HG02852 (cell line): ENCODE data around the gene LNPEP.

ENCODE experiments used
- ATAC-seq: cut with Tn5 transposase; IDR thresholded peaks from one replicate; pipeline ENCODE4 v1.9.1; 2021; ENCODE audit warnings: mild to moderate bottlenecking, moderate library complexity; ENCODE audit not compliant: unreplicated experiment

The LNPEP gene

DNA sequence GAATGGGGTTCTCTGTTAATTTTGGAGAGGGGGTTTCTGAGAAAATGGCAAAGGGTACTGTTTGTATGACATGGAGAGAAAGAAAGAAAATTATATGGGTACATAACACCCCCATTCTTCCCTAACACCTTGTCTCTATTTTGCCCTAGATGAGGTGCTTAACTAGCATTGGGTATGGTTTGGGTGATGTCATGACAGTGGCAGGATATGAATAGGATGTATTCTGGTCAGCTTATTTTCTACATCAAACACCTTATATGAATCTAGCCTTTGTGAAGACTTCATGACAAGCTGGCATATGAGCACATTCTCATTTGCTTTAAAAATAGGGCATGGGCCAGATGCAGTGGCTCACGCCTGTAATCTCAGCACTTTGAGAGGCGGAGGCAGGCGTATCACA lies 58.6 kb downstream of the LNPEP start:
- ATAC-seq = no peak

DNA sequence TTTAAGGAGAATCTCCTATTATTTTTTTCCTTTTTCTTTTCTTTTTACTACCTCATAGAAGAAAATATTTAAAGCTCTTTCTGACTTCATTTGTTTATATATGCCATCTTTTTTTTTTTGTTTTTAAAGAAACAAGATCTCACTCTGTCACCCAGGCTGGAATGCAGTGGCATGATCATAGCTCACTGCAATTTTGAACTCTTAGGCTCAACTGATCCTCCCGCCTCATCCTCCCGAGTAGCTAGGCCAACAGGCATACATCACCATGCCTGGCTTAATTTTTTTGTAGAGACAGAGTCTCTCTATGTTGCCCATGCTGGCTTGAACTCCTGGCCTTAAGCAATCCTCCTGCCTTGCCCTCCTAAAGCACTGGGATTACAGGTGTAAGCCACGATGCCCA lies 59.5 kb downstream of the LNPEP start:
- ATAC-seq = no peak

DNA sequence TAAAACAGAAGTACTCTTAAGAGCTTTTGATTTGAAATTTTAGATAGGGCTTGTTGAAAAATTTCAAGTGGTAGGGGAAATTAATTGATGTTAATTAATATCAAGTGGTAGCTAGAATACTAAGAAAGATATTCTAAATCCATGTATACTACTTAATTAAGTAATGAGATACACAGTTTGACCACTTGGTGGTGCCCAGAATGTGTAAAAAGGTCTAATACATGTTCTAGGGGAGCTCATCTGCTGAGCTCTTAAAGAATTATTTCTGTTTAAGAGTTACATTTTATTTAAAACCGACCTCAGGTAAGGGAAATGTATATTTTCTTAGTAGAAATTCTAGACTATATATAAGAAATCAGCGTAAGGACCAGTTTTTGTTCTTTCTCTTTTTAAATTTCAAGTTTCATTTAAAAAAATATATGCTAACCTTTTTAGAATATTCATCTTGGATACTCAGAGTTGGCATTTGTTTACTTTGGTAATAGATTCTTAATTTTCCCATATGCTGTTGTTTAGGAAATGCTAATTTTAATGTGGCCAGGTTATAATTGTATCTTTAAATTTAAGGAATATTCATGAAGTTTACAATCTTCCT lies 61.5 kb downstream of the LNPEP start:
- ATAC-seq = peak; percentile 70

DNA sequence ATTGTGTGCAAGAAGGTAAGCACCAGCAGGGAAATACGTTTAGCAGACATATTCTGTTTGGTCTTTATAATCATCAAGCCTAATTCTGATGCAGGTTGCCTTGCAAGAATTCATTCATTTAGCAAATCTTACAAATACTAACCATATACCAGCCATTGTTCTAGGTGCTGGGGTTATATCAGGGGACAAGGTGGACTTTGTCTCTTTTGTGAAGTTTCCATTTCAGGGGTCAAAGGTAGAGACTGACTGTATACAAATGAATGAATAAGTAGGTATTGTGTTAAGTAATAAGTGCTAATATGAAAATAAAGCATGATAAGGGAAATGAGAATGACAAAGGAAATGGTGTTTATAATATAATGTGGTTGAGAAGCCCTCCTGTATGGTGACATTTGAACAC lies 64.0 kb downstream of the LNPEP start:
- no peak for ATAC-seq

DNA sequence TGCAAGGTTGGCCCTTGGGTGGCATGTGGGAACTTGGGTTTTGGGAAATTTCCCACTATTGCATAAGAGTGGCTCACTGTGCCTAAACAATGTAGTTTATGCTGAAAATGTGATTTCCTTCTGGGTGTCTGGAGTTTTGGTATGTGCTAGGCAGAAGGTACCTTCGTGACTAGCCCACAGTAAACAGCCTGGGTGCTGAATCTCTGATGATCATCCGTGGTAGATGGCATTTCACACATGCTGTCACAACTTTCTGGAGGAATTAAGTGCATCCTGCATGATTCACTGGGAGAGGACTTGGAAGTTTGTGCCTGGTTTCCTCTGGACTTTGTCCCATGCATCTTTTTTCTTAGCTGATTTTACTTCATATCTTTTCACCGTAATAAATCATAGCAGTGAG lies 64.5 kb downstream of the LNPEP start:
- ATAC-seq = no peak

DNA sequence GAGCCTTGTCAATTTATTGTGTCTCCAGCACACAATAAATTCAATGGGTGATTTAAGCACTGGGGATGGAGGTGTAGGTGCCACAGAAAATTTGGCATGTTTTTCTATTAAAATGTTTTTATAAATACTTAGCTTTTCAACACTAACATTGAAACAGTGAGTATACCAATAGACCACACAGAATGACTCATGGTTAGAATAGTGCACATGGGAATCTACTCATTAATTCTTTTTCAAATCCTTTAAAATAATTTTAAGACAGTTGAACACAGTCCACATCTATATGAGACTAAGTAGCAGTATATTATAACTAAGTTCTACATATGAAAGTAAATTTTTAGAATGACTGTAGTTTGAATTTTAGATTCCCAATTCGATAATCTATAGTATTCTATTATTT lies 67.1 kb downstream of the LNPEP start:
- ATAC-seq = no peak

DNA sequence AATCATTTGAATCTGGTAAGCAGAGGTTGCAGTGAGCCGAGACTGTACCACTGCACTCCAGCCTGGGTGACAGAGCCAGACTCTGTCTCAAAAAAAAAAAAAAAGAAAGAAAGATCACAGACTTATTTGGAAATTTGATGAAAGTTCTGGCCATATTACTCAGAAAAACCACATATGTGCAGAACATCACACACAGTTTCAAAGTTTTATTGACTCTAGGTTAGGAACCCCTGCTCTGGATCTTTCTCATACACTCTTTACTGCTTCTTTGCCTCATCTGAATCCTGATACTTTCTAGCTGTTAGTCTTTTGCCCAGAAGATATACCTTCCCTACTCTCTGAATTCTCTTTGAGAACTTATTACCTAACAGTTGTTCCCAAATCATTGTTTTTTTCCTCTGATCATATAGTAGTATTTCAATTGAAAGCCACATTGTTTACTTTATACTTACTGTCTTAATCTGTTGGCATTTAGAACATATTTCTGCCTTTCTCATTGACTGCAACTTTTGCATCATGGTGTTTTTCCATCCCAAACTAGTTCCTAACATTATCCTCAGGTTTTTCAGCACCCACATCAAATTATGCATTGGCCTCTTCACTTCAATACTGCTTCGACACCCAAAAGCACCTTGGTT lies 68.7 kb downstream of the LNPEP start:
- ATAC-seq = no peak

DNA sequence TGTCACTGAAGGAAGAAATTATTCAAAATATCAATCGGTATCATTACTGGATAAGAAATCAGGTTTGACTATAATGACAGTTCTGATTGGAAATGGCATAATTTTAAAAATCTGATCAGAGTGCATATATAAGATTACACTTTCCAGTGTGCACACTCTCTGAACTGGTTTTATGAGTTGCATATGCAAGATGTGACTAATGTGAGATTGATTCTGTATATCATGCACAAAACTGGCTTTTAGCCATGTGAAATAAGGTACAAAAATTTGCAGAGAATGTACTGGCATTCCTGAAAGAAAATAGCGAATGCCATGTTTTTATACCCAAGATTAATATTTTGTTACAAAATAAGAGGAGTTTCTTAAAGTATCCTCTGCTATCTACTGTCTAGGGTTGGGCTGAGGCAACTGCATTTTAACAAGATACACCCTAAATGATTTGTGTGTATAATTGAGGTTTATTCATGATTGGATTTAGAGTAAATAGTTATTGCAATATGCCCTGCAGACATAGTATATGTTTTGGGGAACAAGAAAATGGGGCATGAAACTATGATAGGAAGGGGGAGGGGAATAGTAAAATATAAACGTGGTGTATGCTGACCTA lies 70.7 kb downstream of the LNPEP start:
- ATAC-seq = no peak

DNA sequence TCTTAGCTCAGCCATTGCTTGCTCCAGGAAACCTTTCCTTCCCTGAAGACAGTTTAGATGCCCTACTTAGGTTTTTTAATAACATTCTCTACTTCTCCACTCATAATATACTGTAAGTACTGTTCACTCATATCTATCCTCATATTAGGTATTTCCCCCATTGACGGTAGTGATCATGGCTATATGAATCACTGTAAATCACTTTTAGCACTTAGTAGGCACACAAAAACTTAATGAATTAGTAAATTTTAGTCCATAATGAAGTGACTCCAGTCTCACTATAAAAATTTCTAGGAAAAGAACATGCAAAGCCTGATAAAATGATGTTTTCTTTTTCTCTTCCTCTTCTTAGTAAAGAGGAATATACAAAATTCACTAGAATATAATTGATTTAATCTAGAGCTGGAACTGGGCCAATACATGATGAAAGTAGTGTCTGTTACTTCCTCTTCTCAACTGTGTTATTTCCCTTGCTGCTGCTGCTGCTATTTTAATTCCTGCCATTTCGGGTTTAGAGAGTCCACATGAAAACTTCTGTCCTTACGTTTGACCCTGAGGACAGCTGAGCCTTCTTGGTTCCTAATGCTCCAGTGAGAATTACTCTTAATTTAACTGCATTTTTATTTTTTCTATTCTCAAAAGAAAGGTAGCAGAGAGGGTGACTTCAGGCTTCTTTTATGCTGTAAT lies 73.5 kb downstream of the LNPEP start:
- ATAC-seq = peak; percentile 76

DNA sequence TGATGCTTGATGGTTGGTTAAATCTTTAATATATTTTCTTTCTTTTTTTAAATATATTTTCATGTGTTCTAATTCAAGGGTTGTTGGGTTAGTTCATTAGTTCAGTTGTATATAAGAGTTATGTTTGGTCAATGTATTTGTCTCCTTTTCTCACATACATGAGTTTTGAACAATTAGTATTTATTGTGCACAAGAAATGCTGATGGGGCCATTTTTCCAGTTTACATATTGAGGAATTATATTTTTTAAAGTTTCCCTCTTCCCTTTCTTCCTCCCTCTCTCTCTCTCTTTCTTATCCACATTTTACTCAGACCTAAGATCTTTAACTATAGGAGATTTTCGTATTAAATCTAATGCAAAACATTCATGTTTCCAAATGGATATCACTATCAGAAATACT lies 74.0 kb downstream of the LNPEP start:
- no peak for ATAC-seq

DNA sequence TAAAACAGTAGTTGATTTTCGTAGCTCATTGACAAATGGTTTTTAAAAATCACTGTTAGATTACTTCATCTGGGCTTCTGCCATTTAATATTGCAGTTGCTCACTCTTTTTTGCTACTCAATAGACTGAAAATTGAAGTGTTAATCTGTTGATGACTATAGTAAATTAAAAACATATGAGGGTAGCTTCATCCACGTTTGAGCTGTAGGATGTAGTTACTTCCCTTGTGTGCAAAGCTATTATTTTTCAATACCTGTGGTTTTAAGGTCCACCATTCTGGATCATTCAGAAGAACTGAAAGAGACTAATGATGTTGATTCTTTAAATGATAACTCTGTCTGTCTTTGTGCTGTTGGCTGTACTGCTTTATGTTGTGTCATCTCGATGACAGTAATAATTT lies 74.7 kb downstream of the LNPEP start:
- no peak for ATAC-seq

DNA sequence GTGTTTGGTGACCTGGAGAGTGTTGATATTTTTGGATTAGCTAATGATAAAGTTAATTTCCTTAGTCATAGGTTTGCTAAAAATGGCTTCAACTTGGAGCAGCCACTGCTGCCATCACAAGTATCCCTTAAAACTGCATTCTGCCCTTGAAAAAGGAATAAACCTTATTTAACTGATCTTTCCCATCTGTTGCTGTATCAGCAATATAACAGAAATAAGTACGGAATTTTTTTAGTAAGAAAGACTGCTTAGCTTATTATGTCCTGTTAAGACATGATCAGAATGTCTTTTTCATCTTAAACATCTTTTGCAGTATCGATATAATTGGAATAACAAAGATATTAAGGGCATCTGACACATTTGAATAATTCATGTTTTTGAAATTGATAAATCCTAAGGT lies 75.7 kb downstream of the LNPEP start:
- ATAC-seq = no peak

DNA sequence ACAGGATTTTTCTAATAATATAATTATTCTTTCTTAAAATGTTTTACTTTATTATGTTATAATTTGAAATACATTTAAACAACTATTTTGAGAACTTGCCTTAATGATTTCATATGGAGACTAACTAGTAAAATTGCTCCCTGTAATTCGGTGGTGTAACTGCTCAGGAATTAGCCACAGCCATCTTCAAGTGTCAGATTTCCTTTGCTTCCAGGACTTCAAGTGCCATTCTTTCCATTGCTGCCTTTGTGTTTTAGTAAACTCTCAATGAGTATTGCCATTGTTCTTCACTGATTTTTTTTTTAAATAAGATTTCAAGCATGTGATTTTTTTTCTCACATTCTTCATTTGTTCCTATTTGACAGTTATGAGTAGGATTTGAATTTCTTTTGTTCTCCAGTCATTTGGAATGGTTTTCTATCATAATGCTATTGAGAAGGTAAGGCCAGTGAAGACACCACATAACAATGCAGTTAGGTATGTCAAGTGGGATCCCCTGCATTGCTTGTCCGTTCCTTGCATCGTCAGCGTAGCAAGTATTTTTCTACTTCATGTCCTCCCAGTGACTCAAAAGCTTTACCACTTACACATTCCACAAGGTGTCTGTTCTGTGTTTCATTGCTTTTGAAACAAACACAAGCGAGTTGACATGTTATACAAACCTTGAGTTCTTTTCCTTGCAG lies 83.7 kb downstream of the LNPEP start:
- no peak for ATAC-seq

DNA sequence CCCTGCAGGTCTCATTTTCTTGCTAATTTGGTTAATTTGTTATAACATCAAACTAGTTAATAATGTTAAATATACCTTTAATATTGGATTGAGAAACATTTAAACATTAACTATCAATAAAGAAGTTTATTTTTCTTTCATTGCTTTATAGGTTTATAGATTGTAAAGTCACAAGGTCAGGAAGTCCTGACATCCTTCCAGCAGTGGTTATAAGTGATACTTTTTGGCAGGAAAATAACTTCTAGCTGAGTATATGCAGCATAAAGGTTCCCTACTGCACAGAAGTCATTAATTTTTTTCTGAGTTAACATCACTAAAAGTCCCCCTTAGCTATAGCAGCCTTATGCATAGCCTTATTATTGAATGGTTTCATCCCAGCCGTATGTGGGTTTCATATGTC lies 85.5 kb downstream of the LNPEP start:
- ATAC-seq = no peak

DNA sequence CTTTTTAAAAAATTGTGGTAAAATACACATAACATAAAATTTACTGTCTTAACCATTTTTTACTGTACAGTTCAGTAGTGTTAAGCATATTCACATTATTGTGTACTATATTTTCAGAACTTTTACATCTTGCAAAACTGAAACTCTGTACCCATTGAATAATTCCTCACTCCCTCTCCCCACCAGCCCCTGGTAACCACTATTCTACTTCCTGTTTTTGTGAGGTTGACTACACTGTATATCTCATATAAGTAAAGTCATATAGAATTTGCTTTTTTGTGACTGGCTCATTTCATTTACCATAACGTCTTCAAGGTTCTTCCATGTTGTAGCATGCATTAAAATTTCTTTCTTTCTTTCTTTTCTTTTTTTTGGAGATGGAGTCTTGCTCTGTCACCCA lies 87.0 kb downstream of the LNPEP start:
- ATAC-seq = no peak

DNA sequence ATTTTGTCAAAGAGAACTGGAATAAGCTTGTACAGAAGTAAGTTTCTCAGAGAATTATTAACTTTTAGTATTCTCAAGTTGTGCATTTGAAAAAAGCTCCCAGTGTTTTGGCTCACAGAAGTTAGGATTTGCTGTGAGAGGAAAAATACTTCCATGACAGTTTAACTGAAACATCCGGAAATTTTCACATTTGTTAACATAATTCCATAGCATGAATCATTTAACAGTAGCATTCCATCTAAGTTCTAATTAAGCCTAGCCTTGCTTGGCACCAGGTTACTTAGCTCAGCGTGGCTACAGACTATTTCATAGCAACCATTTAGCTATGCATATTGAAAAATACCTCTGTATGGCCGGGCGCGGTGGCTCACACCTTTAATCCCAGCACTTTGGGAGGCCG lies 90.8 kb downstream of the LNPEP start:
- no peak for ATAC-seq

DNA sequence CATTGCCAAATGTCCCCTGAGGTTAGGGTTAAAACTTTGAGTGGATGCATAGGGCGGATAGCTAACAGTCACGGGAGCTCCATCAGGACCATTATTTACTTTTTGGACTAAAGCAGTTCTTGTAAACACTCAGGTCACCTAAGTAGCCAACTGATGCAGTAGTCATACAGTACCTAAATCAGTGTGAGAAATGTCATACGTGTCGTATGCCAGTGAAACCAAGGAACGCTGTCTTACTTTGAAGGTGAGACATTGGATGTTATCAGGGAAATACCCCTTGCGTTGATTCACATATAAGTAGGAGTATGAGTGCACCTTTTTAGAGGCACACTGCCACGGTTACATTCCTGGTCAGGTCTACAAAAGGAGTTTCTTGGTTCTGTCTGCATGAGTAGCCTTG lies 101.9 kb downstream of the LNPEP start:
- ATAC-seq = no peak

DNA sequence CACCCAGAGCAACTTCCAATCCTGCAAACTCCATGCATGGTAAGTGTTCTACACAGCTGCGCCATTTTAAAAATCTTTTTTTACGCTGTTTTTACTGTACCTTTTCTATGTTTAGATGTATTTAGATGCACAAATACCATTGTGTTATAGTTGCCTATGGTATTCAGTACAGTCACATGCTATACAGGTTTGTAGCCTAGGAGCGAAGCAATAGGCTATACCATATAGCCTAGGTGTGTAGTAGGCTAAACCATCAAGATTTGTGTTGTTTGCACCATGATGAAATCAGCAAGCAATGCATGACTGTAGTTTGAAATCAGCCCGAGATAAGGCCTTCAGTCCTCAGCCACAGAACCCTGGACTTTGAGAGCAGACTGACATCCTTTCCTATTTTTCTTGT lies 105.4 kb downstream of the LNPEP start:
- no peak for ATAC-seq

DNA sequence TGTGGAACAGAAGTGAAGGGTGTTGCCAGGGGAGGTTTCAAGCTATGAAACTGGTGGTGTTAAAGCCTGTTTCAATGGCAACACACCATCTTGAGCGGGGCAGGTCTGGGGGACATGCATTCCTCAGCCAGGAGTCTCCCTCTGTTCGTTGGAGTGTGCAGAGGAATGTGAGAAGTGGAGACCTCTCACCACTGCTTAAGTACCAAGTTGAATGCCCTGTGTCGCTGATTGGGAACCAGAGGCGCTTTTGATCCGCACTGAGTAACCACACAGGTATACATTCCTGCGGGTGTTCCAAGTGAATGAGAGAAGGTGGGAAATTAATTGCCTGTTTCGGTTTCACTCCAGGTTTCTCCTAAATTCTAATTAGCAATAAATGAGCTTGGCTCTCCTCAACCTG lies 107.1 kb downstream of the LNPEP start:
- ATAC-seq = no peak

DNA sequence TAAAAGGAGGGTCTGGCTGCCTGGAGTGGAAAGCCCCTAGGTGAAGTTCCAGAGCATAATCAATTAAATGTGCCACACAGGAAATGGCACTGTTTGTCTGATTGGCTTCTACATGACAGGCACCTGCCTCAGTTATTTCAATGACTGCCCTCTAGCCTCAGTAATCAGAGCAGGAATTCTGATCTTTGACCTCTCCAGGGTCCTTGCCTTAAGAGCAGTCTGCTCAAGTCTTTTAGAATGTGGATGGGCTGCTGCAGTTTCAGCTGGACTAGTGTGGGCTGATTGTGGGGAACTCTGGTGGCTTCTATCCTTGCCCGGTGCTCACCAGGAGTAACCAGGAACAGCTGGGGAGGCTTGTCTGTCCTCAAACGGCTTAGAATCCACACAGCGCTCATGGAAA lies 107.6 kb downstream of the LNPEP start:
- ATAC-seq = no peak

DNA sequence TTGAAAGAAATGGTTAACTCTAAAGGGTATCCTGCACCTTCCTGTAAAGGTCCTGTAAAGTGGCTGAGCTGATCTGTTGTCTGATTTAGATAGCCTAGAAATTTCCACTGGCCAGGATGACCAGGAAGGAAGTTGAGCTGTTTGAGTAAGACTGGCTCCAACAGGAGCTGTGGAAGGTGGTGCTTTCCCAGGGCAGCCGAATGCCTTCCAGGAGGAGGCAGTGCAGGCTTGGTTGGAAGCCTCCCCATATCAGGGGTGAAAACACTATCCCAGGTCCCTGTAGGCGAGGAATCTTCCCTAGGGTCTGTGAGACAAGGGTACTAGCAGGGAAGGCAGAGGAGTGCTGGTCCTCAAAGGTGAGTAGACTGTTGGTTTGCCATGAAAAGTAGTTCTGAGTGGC lies 108.2 kb downstream of the LNPEP start:
- ATAC-seq = no peak
